BLaER1 treated with 17β-estradiol and CSF1 and Interleukin-3, amounts not matched to agents 10 nM and 100 nM (cell line): ENCODE results near the gene COL26A1.
A peak's percentile ranks its signal among the peaks of the same experiment; 100 is the strongest.
"Not testable (repeated sequence)": the region's sequence is repeated elsewhere in the genome, so short reads cannot be mapped to it uniquely, and the experiment has no call there.

Experiments
- H3K27ac ChIP-seq, 11 experiments: shearing (Covaris generic); formaldehyde crosslinking; 2 replicates each; pipeline ENCODE4 v1.8.1; 2022
- H3K27me3 ChIP-seq, 11 experiments: shearing (Covaris generic); formaldehyde crosslinking; 2 replicates each; pipeline ENCODE4 v1.8.1; 2022
- H3K36me3 ChIP-seq, 11 experiments: shearing (Covaris generic); formaldehyde crosslinking; 2 replicates each; pipeline ENCODE4 v1.8.1; 2022
- H3K4me1 ChIP-seq, 10 experiments: shearing (Covaris generic); formaldehyde crosslinking; 2 replicates each; pipeline ENCODE4 v1.8.1; 2022
- H3K4me2 ChIP-seq, 11 experiments: shearing (Covaris generic); formaldehyde crosslinking; 2 replicates each; pipeline ENCODE4 v1.8.1; 2022
- H3K4me3 ChIP-seq, 10 experiments: shearing (Covaris generic); formaldehyde crosslinking; 2 replicates each; pipeline ENCODE4 v1.8.1; 2022
- H3K9ac ChIP-seq, 11 experiments: shearing (Covaris generic); formaldehyde crosslinking; 2 replicates each; pipeline ENCODE4 v1.8.1; 2022
- H3K9me3 ChIP-seq, 11 experiments: shearing (Covaris generic); formaldehyde crosslinking; replicated peaks in 1 of 11; 2 replicates each; pipeline ENCODE4 v1.8.1; 2022
- H4K20me1 ChIP-seq, 11 experiments: shearing (Covaris generic); formaldehyde crosslinking; 2 replicates each; pipeline ENCODE4 v1.8.1; 2022
- Cebpa-rat ChIP-seq, 11 experiments: shearing (Covaris generic); IDR thresholded peaks; 2 replicates each; pipeline ENCODE4 v1.8.1; 2022

Gene COL26A1

DNA sequence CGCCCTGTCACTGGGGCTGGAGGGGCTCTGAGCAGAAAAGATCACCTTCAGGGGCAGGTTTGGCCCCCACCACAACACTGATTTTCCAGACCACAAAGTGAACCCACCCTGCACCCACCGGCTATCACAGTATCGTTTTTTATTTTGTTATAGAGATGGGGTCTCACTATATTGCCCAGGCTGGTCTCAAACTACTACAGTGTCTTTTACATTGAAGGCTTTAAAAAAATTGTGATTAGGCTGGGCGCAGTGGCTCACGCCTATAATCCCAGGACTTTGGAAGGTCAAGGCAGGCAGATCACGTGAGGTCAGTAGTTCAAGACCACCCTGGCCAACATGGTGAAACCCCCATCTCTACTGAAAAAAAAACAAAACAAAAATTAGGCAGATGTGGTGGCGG lies 125.1 kb downstream of the COL26A1 start:
- peaks cover 0 to 9% (median 7%) of the 10 kb centered on the region in 10 experiments; a peak in 11 of 20 replicates for H3K4me1 ChIP-seq
- no peaks in the 10 kb centered on the region for H3K27me3 ChIP-seq
- H4K20me1 ChIP-seq: no peaks in the 10 kb centered on the region
- no peak for TF ChIP-seq Cebpa-rat (IDR thresholded peaks at IDR 0.05)
- H3K4me3 ChIP-seq: no peak overlapping the region
- H3K27ac ChIP-seq: no peak overlapping the region
- H3K36me3 ChIP-seq: no peaks in the 10 kb centered on the region
- H3K4me2 ChIP-seq: no peak overlapping the region
- no peaks in the 10 kb centered on the region for H3K9me3 ChIP-seq
- no peak overlapping the region for H3K9ac ChIP-seq

DNA sequence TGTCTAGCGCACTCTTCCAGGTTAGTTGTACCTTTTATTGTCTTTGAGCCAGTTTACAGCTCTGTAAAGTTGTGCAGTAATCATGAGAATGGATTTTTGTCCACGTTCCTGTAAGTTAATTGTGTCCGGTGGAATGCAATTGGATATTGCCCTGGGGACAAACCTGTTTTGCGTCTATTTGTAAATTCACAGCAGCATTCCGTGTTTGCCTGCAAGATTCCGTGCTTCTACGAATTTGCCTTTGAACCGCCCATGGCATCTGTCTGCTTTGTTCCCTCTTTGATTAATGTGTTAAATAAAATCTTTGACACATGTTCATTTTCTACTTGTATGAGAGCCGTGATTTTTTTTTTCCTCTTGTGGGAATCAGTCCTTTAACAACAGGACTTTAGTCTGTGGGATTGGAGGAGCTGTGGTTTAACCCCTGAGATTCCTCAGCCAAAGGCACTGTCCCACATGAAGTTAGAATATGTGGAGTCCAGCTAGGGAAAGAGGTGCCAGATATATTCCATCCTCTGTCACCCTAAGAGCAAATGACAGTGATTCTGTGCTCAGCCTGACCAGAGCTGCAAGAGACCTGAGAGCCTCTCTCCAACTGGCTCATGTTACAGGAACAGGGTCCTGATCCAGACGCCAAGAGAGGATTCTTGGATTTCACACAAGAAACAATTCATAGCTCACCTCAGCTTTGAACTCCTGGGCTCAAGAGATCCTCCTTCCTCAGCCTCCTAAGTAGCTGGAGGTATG lies 126.3 kb downstream of the COL26A1 start:
- Histone ChIP-seq H3K27ac (no peak overlapping the region), H3K27me3 (no peaks in the 10 kb centered on the region), H3K4me2 (no peak overlapping the region), H3K9ac (no peak overlapping the region), H3K9me3 (no peaks in the 10 kb centered on the region), H3K36me3 (no peaks in the 10 kb centered on the region), H3K4me3 (no peak overlapping the region), H3K4me1 (peaks cover 0 to 10% (median 8%) of the 10 kb centered on the region in 10 experiments; a peak in 13 of 20 replicates), H4K20me1 (no peaks in the 10 kb centered on the region)
- TF ChIP-seq Cebpa-rat (IDR thresholded peaks at IDR 0.05): no peak

DNA sequence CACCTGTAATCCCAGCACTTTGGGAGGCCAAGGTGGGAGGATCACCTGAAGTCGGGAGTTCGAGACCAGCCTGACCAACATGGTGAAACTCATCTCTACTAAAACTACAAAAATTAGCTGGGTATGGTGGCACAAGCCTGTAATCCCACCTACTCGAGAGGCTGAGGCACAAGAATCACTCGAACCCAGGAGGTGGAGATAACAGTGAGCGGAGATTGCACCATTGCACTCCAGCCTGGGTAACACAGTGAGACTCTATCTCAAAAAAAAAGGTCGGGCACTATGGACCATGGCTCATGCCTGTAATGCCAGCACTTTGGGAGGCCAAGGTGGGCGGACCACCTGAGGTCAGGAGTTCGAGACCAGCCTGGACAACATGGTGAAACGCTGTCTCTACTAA lies 127.8 kb downstream of the COL26A1 start:
- not testable (repeated sequence) for H4K20me1 ChIP-seq, H3K27ac ChIP-seq, H3K27me3 ChIP-seq, H3K36me3 ChIP-seq, H3K4me2 ChIP-seq, H3K4me3 ChIP-seq, H3K9me3 ChIP-seq, H3K9ac ChIP-seq
- H3K4me1 ChIP-seq: peaks cover 0 to 22% (median 18%) of the 10 kb centered on the region in 10 experiments; a peak in 15 of 20 replicates

DNA sequence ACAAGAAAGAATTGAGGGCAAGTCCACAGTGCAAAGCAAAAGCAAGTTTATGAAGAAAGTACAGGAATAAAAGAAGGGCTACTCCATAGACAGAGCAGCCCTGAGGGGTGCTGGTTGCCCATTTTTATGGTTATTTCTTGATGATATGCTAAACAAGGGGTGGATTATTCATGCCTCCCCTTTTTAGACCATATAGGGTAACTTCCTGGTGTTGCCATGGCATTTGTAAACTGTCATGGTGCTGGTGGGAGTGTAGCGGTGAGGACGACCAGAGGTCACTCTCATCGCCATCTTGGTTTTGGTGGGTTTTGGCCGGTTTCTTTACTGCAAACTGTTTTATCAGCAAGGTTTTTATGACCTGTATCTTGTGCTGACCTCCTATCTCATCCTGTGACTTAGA lies 128.8 kb downstream of the COL26A1 start:
- not testable (repeated sequence) for H3K27me3 ChIP-seq, H3K9ac ChIP-seq, H3K4me2 ChIP-seq, H4K20me1 ChIP-seq, H3K4me3 ChIP-seq, H3K36me3 ChIP-seq, H3K27ac ChIP-seq
- Histone ChIP-seq H3K9me3 (peaks cover 0 to 18% (median 11%) of the 10 kb centered on the region in 11 experiments; a peak in 17 of 22 replicates), H3K4me1 (peaks cover 0 to 27% (median 25%) of the 10 kb centered on the region in 10 experiments; a peak in 17 of 20 replicates)

DNA sequence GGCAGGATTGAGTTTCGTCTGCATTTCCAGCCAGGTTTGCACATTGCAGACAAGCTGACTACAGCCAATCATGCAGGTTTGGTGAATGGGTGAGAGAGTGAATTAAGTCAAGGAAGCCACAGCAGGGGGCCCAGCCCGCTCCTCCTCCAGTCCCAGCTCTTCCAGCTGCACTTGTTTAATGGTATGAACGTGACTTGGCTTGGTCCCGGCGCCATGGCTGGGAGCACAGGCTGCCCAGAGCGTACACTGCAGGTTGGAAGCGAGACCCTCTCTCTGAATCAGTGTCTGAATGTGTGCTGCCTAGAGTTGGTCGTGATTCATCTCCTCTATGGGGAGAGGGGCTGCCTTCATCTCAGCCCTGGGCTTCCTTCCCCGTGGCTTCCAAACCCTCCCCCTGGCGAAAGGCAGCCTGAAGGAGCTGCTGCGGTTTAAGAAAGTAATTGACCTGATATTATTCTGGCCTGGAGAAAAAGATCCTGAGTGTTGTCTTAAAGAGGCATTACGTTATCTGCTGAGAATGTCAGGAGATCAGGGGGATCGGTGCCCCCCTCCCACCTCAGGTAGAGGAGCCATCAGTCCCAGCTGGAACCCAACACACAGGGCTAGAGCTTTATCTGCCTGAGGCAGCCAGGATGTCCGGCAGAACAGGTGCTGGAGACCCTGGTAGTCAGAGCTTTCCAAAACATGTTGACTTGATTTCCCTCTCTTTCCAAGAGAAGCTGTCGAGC lies 132.1 kb downstream of the COL26A1 start:
- Histone ChIP-seq H3K9me3 (peaks cover 0 to 25% (median 16%) of the 10 kb centered on the region in 11 experiments; a peak in 17 of 22 replicates), H3K4me3 (no peak overlapping the region), H3K9ac (peak overlapping the region in 5 of 11 experiments; percentile 23 to 75 (median 53); a peak in 6 of 22 replicates), H4K20me1 (no peaks in the 10 kb centered on the region), H3K4me2 (peak overlapping the region in 8 of 11 experiments; percentile 8 to 79 (median 49); a peak in 13 of 22 replicates), H3K4me1 (peaks cover 0 to 54% (median 49%) of the 10 kb centered on the region in 10 experiments; a peak in 17 of 20 replicates), H3K27me3 (no peaks in the 10 kb centered on the region), H3K36me3 (no peaks in the 10 kb centered on the region), H3K27ac (peak overlapping the region in 8 of 11 experiments; percentile 22 to 88 (median 76); a peak in 13 of 22 replicates)
- TF ChIP-seq Cebpa-rat (IDR thresholded peaks at IDR 0.05): no peak

DNA sequence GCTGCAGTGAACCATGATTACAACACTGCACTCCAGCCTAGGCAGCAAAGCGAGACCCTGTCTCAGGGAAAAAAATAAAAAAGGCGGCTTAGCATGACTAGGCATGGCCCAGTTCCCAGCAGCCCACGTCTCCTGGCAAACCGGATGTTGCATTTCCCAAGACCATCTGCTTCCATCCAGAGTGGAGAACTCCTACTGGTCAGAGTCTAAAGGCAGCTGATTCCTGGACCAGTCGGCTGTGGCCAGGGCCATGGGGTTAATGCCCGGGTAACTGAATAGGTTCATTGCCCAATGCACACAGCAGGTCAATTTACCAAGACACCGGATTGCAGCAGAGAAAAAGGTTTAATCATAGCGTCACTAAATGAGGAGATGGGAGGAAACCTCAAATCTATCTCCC lies 133.3 kb downstream of the COL26A1 start:
- Histone ChIP-seq H3K4me3 (peak overlapping the region in 3 of 10 experiments; percentile 1 to 19 (median 16); a peak in 3 of 20 replicates), H3K9ac (peak overlapping the region in 6 of 11 experiments; percentile 31 to 75 (median 68); a peak in 7 of 22 replicates), H3K4me1 (peaks cover 0 to 57% (median 49%) of the 10 kb centered on the region in 10 experiments; a peak in 17 of 20 replicates), H3K27me3 (no peaks in the 10 kb centered on the region), H3K36me3 (no peaks in the 10 kb centered on the region), H3K9me3 (peaks cover 0 to 25% (median 16%) of the 10 kb centered on the region in 11 experiments; a peak in 17 of 22 replicates), H4K20me1 (no peaks in the 10 kb centered on the region), H3K4me2 (peak overlapping the region in 10 of 11 experiments; percentile 1 to 79 (median 52); a peak in 16 of 22 replicates), H3K27ac (peak overlapping the region in 8 of 11 experiments; percentile 61 to 88 (median 76); a peak in 17 of 22 replicates)
- TF ChIP-seq Cebpa-rat (IDR thresholded peaks at IDR 0.05): peak in 7 of 11 experiments; percentile 55 to 98 (median 89); a peak in 14 of 22 replicates

DNA sequence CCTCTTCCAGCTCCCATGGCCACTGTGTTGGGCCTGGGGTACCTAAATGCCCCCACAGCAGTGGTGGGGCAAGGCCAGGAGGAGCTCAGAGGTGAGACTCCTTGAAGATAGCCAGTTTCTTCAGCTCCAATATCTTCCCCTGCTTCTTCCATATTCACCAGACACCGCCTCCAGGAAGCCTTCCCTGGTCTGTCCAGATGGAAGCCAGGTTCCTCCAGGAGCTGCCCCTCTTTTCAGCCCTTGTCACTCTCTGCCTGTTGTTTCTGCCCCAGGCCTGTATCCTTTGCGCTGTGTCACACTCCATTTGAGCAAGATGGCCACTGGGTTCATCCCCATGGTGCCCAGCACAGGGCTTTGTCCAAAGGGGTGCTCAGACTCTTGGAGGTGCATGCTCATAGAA lies 138.7 kb downstream of the COL26A1 start:
- Histone ChIP-seq H3K9me3 (peaks cover 0 to 13% (median 2%) of the 10 kb centered on the region in 11 experiments; a peak in 12 of 22 replicates), H3K4me3 (no peak overlapping the region), H4K20me1 (no peaks in the 10 kb centered on the region), H3K27ac (peak overlapping the region in 5 of 11 experiments; percentile 11 to 91 (median 89); a peak in 6 of 22 replicates), H3K4me2 (no peak overlapping the region; a peak in 2 of 22 replicates), H3K36me3 (no peaks in the 10 kb centered on the region), H3K27me3 (no peaks in the 10 kb centered on the region), H3K4me1 (peaks cover 15 to 83% (median 68%) of the 10 kb centered on the region in 10 experiments), H3K9ac (no peak overlapping the region)
- TF ChIP-seq Cebpa-rat (IDR thresholded peaks at IDR 0.05): no peak

DNA sequence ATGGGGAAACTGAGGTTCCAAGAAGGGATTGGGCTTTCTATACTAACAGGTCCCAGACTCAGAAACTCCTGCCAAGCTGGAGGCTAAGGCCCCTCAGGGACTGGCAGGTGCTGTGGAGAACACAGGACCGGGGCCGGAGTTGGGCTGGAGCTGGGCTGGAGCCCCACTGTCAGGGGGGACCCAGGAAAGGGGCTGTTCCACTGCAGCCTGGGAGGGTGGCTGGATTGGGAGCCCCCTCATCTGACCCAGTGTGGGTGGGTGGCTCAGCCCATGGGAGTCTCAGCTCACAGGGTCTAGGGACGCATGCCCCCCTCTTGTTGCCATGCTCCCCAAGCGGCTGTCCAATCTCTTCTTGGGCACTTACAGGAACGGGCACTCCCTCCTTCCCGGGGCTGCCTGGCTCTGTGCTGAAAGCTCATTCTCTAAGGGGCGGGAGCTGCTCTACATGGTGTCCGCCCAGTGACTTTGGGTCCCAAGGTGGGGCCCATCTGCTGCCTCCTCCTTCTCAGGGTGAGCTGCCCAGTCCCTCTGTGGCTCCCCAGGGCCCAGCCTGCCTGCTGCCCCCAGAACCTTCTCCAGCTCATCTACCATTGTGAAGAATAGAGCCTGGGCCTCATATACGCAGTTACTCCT lies 139.9 kb downstream of the COL26A1 start:
- Histone ChIP-seq H3K9me3 (peaks cover 0 to 2% (median 0%) of the 10 kb centered on the region in 11 experiments; a peak in 1 of 22 replicates), H3K9ac (peak overlapping the region in 4 of 11 experiments; percentile 72 to 78 (median 76); a peak in 7 of 22 replicates), H3K27ac (peak overlapping the region in 9 of 11 experiments; percentile 68 to 91 (median 86); a peak in 18 of 22 replicates), H3K4me1 (peaks cover 15 to 83% (median 69%) of the 10 kb centered on the region in 10 experiments), H3K27me3 (no peaks in the 10 kb centered on the region), H3K36me3 (no peaks in the 10 kb centered on the region), H4K20me1 (no peaks in the 10 kb centered on the region), H3K4me3 (no peak overlapping the region), H3K4me2 (peak overlapping the region in 9 of 11 experiments; percentile 48 to 79 (median 69); a peak in 17 of 22 replicates)
- no peak for TF ChIP-seq Cebpa-rat (IDR thresholded peaks at IDR 0.05)

DNA sequence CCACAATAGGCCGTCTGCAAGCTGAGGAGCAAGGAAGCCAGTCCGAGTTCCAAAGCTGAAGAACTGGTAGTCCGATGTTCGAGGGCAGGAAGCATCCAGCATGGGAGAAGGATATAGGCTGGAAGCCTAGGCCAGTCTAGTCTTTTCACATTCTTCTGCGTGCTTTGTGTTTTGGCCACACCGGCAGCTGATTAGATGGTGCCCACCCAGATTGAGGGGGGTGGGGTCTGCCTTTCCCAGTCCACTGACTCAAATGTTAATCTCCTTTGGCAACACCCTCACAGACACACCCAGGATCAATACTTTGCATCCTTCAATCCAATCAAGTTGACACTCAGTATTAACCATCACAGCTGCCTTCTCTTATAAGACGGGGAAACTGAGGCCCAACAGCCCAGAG lies 142.8 kb downstream of the COL26A1 start:
- H3K36me3 ChIP-seq, H3K9ac ChIP-seq, H3K27me3 ChIP-seq, H4K20me1 ChIP-seq, H3K4me3 ChIP-seq, H3K9me3 ChIP-seq: not testable (repeated sequence)
- Histone ChIP-seq H3K4me2 (peak overlapping the region in 7 of 11 experiments; percentile 9 to 78 (median 69); a peak in 7 of 22 replicates), H3K4me1 (peaks cover 20 to 81% (median 72%) of the 10 kb centered on the region in 10 experiments), H3K27ac (peak overlapping the region in 4 of 11 experiments; percentile 13 to 91 (median 88); a peak in 5 of 22 replicates)
